ENCODE results near the gene CEP120.
"Not testable (repeated sequence)": the region's sequence is repeated elsewhere in the genome, so short reads cannot be mapped to it uniquely, and the experiment has no call there.

Gene CEP120

DNA sequence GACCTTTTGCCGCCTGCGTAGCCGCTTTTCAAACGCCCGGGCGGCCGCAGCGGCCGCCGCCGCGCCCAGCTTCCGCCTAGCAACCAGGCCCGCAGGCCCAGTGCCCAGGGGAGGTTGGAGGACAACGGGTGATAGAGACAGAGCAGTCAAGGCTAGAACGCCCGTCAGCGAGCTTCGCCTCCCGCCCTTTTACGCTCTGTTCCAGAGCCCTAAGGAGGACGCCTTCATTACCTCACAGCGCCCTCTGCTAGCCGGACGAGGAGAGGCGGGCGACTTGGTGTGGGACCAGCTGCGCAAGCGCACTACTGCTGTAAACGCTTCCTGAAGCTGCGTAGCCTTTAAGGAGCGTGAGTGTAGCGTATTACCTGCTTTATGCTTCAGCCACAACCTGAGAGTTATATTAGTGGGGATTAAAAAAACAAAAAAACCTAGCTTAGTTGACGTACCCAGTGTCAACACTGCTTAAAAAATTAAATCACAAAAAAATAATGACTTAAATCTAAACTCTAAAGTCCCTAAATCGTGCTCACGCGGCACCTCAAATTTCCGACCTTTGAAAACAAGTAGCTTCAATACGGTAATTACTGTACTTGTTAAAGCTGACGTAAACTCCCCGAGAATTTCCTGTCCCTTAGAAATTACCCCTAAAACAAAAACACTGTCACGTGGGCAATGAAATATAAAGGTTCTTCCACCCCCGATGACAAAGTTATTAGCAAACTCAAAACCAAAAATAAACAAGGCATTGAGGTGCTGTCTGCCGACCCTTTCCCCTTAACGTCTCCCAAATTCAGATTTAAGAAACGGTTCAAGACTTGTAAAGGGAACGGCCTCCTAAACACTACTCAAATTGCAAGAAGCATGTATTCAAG lies at the start of gene CEP120:
CEP120 (minus strand) TSS at position 126 of the 872 bp plus-strand sequence. CDS start 405 bp downstream, outside the sequence.
- no peaks in the 10 kb centered on the region for H3K27me3 Mint-ChIP-seq
- H3K9me3 Mint-ChIP-seq: no peaks in the 10 kb centered on the region
- no peaks in the 10 kb centered on the region for H3K36me3 Mint-ChIP-seq
- no peak within 1 kb of the TSS for H3K4me3 Mint-ChIP-seq
- peak; percentile 100 for ATAC-seq
- H3K4me1 Mint-ChIP-seq: peaks cover 10% of the 10 kb centered on the region
- no peak within 1 kb of the TSS for H3K27ac Mint-ChIP-seq

DNA sequence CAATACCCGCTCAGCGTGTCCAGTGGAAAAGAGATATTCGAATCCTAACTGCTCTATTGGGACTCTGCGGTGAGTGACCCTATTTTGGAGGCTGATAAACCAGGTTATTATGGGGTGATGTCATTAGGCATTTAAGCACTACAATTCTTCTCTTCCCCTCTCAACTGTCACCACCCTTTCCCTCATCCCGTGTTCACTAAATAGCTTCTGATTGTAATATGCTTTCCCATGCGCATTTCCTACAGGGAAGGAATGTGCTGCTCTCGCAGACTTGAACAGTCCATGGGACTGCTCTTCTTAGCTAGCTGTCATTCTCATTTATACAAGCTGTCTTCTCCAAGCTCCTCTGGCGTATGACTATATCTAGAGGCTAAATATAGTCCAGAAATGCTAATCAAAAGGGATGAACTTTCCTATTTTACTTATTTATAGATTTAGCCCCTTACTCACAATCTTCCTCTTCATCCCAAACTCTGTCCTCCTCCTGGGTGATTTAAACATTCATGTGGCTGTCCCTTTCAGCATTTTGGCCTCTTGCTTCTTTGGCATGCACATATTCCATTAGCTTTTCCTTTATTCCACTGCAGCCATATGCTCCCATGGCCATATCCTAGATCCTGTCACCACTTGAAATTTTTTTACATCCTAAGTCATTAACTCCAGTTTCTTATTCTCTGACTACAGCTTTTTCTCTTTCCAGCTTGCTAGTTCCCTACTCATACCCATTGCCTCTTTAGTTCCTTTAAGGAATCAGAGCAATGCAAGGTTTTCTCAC lies 49.1 kb upstream of the CEP120 start:
- H3K36me3 Mint-ChIP-seq: peaks cover 9% of the 10 kb centered on the region
- peaks cover 14% of the 10 kb centered on the region for H3K9me3 Mint-ChIP-seq

GRCh38 chr5:123471385-123471784 lies 48.2 kb upstream of the CEP120 start:
- peaks cover 13% of the 10 kb centered on the region for H3K36me3 Mint-ChIP-seq
- H3K9me3 Mint-ChIP-seq: peaks cover 18% of the 10 kb centered on the region
- peaks cover 36% of the 10 kb centered on the region for H3K27me3 Mint-ChIP-seq
- no peak overlapping the region for H3K4me3 Mint-ChIP-seq
- H3K4me1 Mint-ChIP-seq: no peaks in the 10 kb centered on the region
- ATAC-seq: no peak
- no peak overlapping the region for H3K27ac Mint-ChIP-seq

More for the DNA sequence above, 49.1 kb upstream of the CEP120 start:
- Mint-ChIP-seq H3K4me3 (no peak overlapping the region), H3K27ac (no peak overlapping the region), H3K27me3 (peaks cover 31% of the 10 kb centered on the region), H3K4me1 (no peaks in the 10 kb centered on the region)
- no peak for ATAC-seq

DNA sequence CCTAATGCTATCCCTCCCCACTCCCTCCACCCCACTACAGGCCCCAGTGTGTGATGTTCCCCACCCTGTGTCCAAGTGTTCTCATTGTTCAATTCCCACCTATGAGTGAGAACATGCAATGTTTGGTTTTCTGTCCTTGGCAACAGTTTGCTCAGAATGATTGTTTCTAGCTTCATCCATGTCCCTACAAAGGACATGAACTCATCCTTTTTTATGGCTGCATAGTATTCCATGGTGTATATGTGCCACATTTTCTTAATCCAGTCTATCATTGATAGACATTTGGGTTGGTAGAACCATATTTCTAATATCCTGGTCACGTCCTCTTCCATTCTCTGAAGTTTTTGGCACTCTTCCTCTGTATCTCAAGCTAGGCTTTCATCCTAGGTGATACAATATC lies 43.6 kb upstream of the CEP120 start:
- peaks cover 18% of the 10 kb centered on the region for H3K9me3 Mint-ChIP-seq
- ATAC-seq, H3K4me3 Mint-ChIP-seq, H3K27ac Mint-ChIP-seq, H3K4me1 Mint-ChIP-seq: not testable (repeated sequence)
- peaks cover 36% of the 10 kb centered on the region for H3K27me3 Mint-ChIP-seq
- H3K36me3 Mint-ChIP-seq: peaks cover 13% of the 10 kb centered on the region

GRCh38 chr5:123460296-123460729 lies 37.1 kb upstream of the CEP120 start:
- Mint-ChIP-seq H3K36me3 (no peaks in the 10 kb centered on the region), H3K4me3 (no peak overlapping the region), H3K27ac (peak overlapping the region; percentile 10), H3K4me1 (peaks cover 17% of the 10 kb centered on the region), H3K9me3 (no peaks in the 10 kb centered on the region), H3K27me3 (no peaks in the 10 kb centered on the region)
- ATAC-seq: peak; percentile 85

DNA sequence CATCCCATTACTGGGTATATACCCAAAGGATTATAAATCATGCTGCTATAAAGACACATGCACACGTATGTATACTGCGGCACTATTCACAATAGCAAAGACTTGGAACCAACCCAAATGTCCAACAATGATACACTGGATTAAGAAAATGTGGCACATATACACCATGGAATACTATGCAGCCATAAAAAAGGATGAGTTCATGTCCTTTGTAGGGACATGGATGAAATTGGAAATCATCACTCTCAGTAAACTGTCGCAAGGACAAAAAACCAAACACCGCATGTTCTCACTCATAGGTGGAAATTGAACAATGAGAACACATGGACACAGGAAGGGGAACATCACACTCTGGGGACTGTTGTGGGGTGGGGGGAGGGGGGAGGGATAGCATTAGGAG lies 35.8 kb upstream of the CEP120 start:
- not testable (repeated sequence) for H3K27ac Mint-ChIP-seq, H3K27me3 Mint-ChIP-seq, H3K9me3 Mint-ChIP-seq, H3K4me3 Mint-ChIP-seq, H3K36me3 Mint-ChIP-seq, ATAC-seq
- H3K4me1 Mint-ChIP-seq: peaks cover 17% of the 10 kb centered on the region

GRCh38 chr5:123456242-123456641 lies 33.0 kb upstream of the CEP120 start:
- peaks cover 17% of the 10 kb centered on the region for H3K4me1 Mint-ChIP-seq
- no peaks in the 10 kb centered on the region for H3K27me3 Mint-ChIP-seq
- ATAC-seq: no peak
- no peak overlapping the region for H3K27ac Mint-ChIP-seq
- H3K9me3 Mint-ChIP-seq: no peaks in the 10 kb centered on the region
- no peaks in the 10 kb centered on the region for H3K36me3 Mint-ChIP-seq
- no peak overlapping the region for H3K4me3 Mint-ChIP-seq

DNA sequence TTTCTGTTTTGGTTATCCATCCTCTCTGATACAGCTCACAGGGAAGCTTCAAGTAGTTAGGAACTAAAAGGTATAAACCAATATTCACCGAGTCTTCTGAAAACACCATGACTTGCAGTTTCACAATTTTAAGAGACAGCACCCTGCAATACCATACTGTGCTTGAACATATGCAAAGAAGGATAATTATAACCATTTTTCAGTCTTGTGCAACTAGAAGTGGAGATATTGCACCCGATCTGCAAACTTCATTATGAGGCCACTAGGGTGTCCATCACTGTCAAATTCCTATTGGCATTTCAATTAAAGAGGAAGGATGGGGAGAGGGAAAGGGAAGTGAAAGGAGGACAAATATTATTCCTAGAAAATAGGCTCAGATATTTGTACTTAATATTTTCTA lies 32.4 kb upstream of the CEP120 start:
- Mint-ChIP-seq H3K4me1 (peaks cover 14% of the 10 kb centered on the region), H3K4me3 (no peak overlapping the region), H3K36me3 (no peaks in the 10 kb centered on the region), H3K27ac (no peak overlapping the region), H3K27me3 (no peaks in the 10 kb centered on the region), H3K9me3 (no peaks in the 10 kb centered on the region)
- ATAC-seq: no peak

DNA sequence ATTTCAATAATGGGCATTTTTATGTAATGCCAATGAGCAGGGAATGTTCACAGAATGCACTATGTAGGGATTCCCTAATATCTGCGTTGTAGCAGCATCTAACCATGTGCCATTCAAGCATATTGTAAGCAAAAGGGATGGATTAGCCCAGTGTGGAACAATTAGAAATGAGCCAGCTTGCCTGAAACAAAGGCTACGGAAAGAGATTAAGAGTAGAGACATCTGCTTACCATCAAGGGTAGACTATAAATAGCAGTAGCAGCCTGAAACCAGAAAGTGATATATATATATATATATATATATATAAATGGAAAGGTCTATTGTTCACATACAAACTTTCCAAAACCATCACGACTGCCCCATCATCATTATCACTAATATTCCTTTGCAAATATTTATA lies 31.9 kb upstream of the CEP120 start:
- Mint-ChIP-seq H3K4me3 (no peak overlapping the region), H3K27ac (no peak overlapping the region), H3K27me3 (no peaks in the 10 kb centered on the region), H3K36me3 (no peaks in the 10 kb centered on the region), H3K4me1 (peaks cover 12% of the 10 kb centered on the region), H3K9me3 (no peaks in the 10 kb centered on the region)
- no peak for ATAC-seq

DNA sequence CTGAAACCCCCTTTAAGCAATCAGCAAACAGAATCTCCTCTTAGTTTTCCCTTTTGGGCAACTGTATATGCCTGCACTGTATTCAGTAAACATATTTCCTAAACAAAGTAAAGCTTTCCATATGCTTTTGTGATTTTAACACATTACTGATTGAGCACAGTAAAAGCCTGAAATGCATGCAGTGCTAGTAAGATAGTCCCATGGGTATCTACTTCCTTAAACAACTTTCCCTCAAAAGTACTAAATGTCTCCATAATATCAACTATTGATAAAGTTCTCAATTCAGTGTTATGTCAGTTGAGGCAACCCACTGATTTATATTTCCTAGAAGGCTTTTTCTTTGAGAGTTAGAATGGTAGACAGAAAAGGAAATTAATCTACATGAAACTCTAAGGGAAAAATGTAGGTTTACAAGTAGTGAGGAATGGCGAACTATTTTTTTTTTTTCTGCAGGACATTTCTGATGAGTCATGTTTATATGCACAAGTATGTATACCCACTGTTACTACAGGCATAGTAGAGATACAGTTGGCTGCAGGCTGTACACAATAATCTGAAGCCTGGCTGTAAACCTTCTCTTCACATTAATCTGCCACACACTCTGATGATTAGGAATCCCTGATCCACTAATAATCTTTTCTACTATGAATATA lies 31.2 kb upstream of the CEP120 start:
- Mint-ChIP-seq H3K9me3 (no peaks in the 10 kb centered on the region), H3K4me3 (no peak overlapping the region), H3K4me1 (peaks cover 16% of the 10 kb centered on the region), H3K27ac (peak overlapping the region; percentile 33), H3K36me3 (no peaks in the 10 kb centered on the region), H3K27me3 (no peaks in the 10 kb centered on the region)
- no peak for ATAC-seq

DNA sequence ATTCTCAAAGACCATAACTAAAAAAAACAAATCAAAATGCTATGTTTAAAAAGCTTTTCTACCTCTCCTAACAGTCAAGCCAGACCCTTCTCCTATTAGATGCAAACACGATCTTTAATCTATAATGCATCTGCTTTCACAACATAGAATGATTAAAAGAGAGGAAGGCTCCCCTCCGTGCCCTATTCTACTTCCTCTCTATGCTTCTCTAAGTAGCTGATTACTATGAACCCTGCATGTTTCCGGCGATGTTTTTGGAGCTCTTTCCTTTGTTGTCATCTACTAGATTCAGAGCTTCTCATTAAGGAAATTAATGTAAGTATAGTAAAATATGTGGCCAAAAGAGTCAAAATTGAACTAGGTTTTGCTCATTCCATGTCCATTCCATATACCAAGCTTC lies 29.2 kb upstream of the CEP120 start:
- H3K27me3 Mint-ChIP-seq: no peaks in the 10 kb centered on the region
- H3K9me3 Mint-ChIP-seq: no peaks in the 10 kb centered on the region
- no peak for ATAC-seq
- H3K27ac Mint-ChIP-seq: no peak overlapping the region
- no peak overlapping the region for H3K4me3 Mint-ChIP-seq
- peaks cover 33% of the 10 kb centered on the region for H3K4me1 Mint-ChIP-seq
- no peaks in the 10 kb centered on the region for H3K36me3 Mint-ChIP-seq

DNA sequence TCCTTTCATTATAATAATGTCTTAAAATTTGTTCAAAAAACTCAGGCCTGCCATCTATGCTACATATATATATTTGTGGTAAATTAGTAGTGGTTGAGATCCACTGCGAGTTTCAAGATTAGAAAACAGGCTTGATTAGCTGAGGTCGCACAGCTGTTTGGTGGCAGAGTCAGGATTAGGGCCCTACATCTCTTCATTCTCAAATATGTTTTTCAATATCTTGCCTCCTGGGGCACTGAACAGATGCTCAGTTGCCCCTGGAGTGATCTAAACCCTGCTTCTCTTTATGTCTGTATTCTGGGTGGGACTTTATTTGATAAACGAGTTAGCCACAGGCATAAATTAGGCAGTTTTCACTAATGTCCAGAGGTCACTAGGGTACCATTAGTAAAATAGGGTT lies 27.8 kb upstream of the CEP120 start:
- no peaks in the 10 kb centered on the region for H3K36me3 Mint-ChIP-seq
- ATAC-seq: no peak
- no peak overlapping the region for H3K4me3 Mint-ChIP-seq
- peaks cover 33% of the 10 kb centered on the region for H3K4me1 Mint-ChIP-seq
- no peaks in the 10 kb centered on the region for H3K27me3 Mint-ChIP-seq
- no peak overlapping the region for H3K27ac Mint-ChIP-seq
- no peaks in the 10 kb centered on the region for H3K9me3 Mint-ChIP-seq

DNA sequence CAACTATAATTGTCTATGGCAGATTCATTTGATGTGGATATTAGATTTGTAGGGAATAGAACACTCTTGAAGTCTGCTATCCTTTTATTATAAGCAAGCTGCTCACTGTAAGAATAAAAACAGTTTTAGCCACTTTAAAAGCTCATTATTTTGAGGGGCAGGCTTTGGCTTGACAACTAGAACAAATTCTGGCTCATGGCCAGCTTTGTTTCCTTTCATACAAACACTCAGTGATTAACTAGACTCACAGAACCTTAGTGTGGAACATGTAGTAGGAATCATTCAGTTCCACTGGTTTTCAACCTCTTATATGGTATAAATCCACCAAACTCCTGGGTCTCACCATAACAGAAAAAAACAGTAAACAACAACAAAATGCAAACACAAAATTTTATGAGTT lies 27.4 kb upstream of the CEP120 start:
- H3K36me3 Mint-ChIP-seq: no peaks in the 10 kb centered on the region
- ATAC-seq: no peak
- H3K4me3 Mint-ChIP-seq: no peak overlapping the region
- H3K27me3 Mint-ChIP-seq: no peaks in the 10 kb centered on the region
- H3K9me3 Mint-ChIP-seq: no peaks in the 10 kb centered on the region
- peaks cover 30% of the 10 kb centered on the region for H3K4me1 Mint-ChIP-seq
- no peak overlapping the region for H3K27ac Mint-ChIP-seq

- peak; percentile 53 for ATAC-seq
- no peaks in the 10 kb centered on the region for H3K9me3 Mint-ChIP-seq
- peaks cover 27% of the 10 kb centered on the region for H3K4me1 Mint-ChIP-seq
- H3K4me3 Mint-ChIP-seq: no peak overlapping the region
- no peaks in the 10 kb centered on the region for H3K36me3 Mint-ChIP-seq
- no peaks in the 10 kb centered on the region for H3K27me3 Mint-ChIP-seq
- H3K27ac Mint-ChIP-seq: peak overlapping the region; percentile 45
Measured at GRCh38 chr5:123450114-123450513, 26.9 kb upstream of the CEP120 start.

DNA sequence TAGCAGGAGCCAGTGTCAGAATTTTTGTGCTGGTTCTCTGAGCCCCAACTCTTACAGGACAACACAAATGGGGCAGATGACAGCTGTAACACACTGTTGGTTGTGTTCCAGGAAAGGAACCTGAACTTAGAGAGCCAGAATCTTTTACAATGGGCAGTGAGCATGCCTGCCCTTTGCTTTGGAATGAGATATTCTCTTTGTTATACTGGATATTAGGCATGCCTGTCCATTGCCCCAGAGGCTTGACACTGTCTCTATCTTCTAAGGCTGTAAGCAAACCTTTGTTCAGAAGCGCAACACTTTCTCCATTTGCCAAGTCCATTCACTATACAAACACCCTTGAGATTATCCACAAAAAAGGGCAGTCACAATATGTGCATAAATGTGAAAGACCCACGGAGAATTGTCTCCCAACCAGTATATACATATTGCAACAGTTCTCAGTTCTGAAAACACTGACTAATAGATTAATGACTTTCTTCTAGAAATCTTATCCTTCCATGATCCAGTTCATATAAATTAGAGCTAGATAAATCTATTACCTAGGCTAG lies 26.3 kb upstream of the CEP120 start:
- H3K4me3 Mint-ChIP-seq: no peak overlapping the region
- H3K36me3 Mint-ChIP-seq: no peaks in the 10 kb centered on the region
- no peak for ATAC-seq
- H3K27me3 Mint-ChIP-seq: no peaks in the 10 kb centered on the region
- no peaks in the 10 kb centered on the region for H3K9me3 Mint-ChIP-seq
- peak overlapping the region; percentile 45 for H3K27ac Mint-ChIP-seq
- peaks cover 27% of the 10 kb centered on the region for H3K4me1 Mint-ChIP-seq

Measured in stimulated activated memory B cell treated with anti-CD40 and anti-IgM and Interleukin-4, amounts not matched to agents 10 μg/mL and 1 μg/mL and 100 μg/mL, for 72 hours (primary cell).